Measurements from ENCODE around the gene SLITRK6.

- TF ChIP-seq, protein P1, sequence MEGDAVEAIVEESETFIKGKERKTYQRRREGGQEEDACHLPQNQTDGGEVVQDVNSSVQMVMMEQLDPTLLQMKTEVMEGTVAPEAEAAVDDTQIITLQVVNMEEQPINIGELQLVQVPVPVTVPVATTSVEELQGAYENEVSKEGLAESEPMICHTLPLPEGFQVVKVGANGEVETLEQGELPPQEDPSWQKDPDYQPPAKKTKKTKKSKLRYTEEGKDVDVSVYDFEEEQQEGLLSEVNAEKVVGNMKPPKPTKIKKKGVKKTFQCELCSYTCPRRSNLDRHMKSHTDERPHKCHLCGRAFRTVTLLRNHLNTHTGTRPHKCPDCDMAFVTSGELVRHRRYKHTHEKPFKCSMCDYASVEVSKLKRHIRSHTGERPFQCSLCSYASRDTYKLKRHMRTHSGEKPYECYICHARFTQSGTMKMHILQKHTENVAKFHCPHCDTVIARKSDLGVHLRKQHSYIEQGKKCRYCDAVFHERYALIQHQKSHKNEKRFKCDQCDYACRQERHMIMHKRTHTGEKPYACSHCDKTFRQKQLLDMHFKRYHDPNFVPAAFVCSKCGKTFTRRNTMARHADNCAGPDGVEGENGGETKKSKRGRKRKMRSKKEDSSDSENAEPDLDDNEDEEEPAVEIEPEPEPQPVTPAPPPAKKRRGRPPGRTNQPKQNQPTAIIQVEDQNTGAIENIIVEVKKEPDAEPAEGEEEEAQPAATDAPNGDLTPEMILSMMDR (IDR thresholded peaks at IDR 0.05; ENCODE audit: extremely low read depth in 1 of 2, insufficient read depth in 1 of 2, low read depth in 1 of 2, low read length in 2 of 2), result no peak
- TF ChIP-seq POLR2A (IDR thresholded peaks at IDR 0.05; ENCODE audit: low read depth, low read length), result no peak
- no peak for TF ChIP-seq MAX (IDR thresholded peaks at IDR 0.05; ENCODE audit: insufficient read depth, insufficient read length)
- TF ChIP-seq EZH2 (IDR thresholded peaks at IDR 0.05; ENCODE audit: borderline replicate concordance, low read depth, low read length, severe bottlenecking), result no peak
- no peak for TF ChIP-seq JUN (IDR thresholded peaks at IDR 0.05; ENCODE audit: borderline replicate concordance, insufficient read depth, insufficient read length, low read depth)
- TF ChIP-seq POLR2AphosphoS5 (IDR thresholded peaks at IDR 0.05; ENCODE audit: insufficient read depth, low read depth, low read length), result no peak
Observed at GRCh38 chr13:85797311-85797710, 1.9 kb downstream of the SLITRK6 start.
